Adipocyte (in vitro differentiated cells): ENCODE data around the gene CYP11A1.
"Not testable (repeated sequence)": the region's sequence is repeated elsewhere in the genome, so short reads cannot be mapped to it uniquely, and the experiment has no call there.

Experiments
- DNase-seq: peaks from one replicate; pipeline ENCODE4 v3.0.0-alpha.2; 2015; ENCODE audit warnings: low read depth
- H3K27me3 ChIP-seq: replicated peaks from 2 replicates; pipeline ENCODE4 v1.7.0; 2013; ENCODE audit warnings: mild to moderate bottlenecking, low read length, moderate library complexity; ENCODE audit not compliant: control insufficient read depth, insufficient read depth
- H3K36me3 ChIP-seq: 2 replicates; pipeline ENCODE4 v1.7.0; 2013; ENCODE audit warnings: low read length, mild to moderate bottlenecking, moderate library complexity; ENCODE audit not compliant: control insufficient read depth, insufficient read depth, severe bottlenecking
- H3K4me1 ChIP-seq: 2 replicates; pipeline ENCODE4 v1.7.0; 2013; ENCODE audit warnings: mild to moderate bottlenecking, low read length, moderate library complexity; ENCODE audit not compliant: control insufficient read depth, insufficient read depth
- H3K4me3 ChIP-seq: 2 replicates; pipeline ENCODE4 v1.7.0; 2013; ENCODE audit warnings: mild to moderate bottlenecking, low read length, moderate library complexity
- H3K9ac ChIP-seq: 2 replicates; pipeline ENCODE4 v1.7.0; 2013; ENCODE audit warnings: mild to moderate bottlenecking, low read length, moderate library complexity
- H3K9me3 ChIP-seq: 2 replicates; pipeline ENCODE4 v1.7.0; 2013; ENCODE audit warnings: mild to moderate bottlenecking, low read length, moderate library complexity; ENCODE audit not compliant: control insufficient read depth

Gene CYP11A1

DNA sequence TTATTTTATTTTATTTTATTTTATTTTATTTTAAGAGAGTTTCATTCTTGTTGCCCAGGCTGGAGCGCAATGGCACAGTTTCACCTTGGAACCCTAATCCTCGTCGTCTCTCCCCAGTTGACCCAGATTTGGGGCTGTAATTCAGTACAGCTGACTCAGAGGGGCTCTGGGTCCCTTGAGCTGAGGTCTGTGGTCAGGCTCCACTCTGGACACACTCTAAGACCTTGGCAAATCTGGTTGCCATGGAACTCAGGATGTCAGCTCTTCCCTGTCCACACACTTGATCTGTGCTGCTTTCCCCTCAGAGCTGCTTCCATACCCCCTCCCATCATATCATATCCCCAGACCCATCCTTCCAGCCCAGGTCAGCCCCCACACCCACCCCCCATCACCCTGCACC lies 675 bp upstream of the CYP11A1 start:
- no peak overlapping the region for H3K4me3 ChIP-seq
- no peak for DNase-seq
- H3K36me3 ChIP-seq: no peaks in the 10 kb centered on the region
- H3K9ac ChIP-seq: no peak overlapping the region
- no peaks in the 10 kb centered on the region for H3K9me3 ChIP-seq
- H3K27me3 ChIP-seq: no peaks in the 10 kb centered on the region
- peaks cover 29% of the 10 kb centered on the region for H3K4me1 ChIP-seq

DNA sequence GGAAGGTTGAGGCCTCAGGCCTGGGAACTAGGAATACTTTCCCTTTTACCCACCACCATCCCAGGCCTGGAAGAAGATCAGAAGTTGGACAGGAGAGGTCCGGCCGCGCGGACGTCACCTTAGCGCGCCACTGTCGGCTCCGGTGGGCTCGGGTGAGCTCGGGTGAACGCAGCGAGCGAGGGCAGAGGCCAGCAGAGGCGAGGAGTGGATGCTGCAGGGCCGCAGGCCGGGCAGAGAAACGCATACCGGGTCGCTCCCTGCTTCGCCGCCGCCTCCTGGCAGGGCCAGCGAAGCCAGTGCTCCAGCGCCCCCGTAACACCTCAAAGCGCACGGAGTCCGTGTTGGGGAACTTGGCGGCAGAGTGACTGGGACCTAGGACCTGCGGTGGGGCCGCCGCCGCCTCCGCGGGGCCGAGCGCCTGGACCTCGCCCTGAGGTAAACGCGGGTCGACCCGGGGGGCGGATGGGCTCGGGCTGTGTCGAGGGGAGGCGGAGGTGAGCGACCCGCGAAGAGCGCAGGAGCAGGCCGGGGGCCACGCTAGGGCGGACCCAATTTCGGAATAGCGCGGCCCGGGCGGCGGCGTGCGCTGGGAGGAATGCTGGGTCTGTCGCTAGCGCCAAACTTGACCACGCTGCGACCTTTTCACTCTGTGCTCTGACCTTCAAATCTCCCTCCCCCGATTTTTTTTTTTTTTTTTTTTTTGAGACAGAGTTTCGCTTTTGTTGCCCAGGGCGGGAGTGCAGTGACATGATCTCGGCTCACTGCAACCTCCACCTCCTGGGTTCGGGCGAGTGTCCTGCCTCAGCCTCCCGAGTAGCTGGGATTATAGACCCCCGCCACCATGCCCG lies 1.6 kb downstream of the CYP11A1 start:
- peaks cover 38% of the 10 kb centered on the region for H3K4me1 ChIP-seq
- H3K4me3 ChIP-seq: peak overlapping the region; percentile 87
- H3K36me3 ChIP-seq: no peaks in the 10 kb centered on the region
- H3K27me3 ChIP-seq: no peaks in the 10 kb centered on the region
- H3K9me3 ChIP-seq: no peaks in the 10 kb centered on the region
- H3K9ac ChIP-seq: peak overlapping the region; percentile 94
- peak; percentile 67 for DNase-seq

DNA sequence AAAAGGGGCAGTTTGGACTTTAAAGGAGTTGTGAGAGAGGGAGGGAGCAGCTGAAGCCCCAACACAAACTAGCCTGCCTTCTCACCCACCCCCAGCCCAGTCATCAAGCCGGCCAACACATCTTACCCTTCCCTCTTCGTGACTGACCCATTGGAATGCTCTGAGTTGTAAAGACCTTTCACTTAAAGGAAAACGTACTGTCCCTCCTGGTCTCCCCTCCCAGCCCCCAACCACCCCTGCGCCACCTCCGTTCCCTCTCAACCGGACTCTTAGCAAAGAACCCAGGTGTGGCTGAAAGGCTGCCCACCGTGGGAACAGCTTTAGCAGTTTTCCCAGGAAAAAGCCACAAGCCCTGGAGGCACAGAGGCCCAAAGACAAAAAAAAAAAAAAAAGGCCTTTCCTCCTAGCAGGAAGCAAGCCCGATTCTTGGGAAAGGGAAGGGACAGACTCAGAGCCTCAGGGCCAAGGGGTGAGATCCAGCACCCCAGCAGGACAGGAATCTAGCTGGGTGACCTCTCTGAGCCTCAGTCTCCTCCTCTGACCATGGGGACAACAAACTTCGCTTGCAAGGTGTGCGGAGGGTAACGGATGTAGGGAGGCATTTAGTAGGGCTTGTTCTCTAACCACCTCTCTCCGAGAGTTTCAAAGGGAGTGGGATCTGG lies 2.4 kb downstream of the CYP11A1 start:
- Histone ChIP-seq H3K27me3 (no peaks in the 10 kb centered on the region), H3K9ac (peak overlapping the region; percentile 94), H3K9me3 (no peaks in the 10 kb centered on the region), H3K4me3 (peak overlapping the region; percentile 87), H3K36me3 (no peaks in the 10 kb centered on the region), H3K4me1 (peaks cover 44% of the 10 kb centered on the region)
- DNase-seq: no peak

DNA sequence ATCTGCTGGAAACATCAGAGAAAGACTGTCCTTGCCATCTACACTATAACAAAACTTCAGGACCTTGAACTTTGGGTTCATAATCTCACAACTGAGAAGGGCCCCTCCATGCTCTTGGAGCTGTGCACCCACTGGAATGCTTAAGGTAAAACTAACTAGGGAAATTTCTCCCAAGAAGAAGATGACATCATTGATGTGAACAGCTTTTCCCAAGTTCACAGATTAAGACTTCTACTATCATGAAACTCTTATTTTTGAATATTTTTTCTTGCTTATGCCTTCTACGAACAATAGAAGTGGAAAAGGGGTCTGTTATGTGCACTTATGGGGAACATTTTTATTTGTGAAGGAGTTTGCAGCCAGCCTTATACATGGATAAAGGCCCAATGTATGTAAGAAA lies 5.0 kb downstream of the CYP11A1 start:
- Histone ChIP-seq H3K4me1 (peaks cover 39% of the 10 kb centered on the region), H3K9ac (no peak overlapping the region), H3K36me3 (no peaks in the 10 kb centered on the region), H3K9me3 (no peaks in the 10 kb centered on the region), H3K27me3 (no peaks in the 10 kb centered on the region), H3K4me3 (no peak overlapping the region)
- no peak for DNase-seq

DNA sequence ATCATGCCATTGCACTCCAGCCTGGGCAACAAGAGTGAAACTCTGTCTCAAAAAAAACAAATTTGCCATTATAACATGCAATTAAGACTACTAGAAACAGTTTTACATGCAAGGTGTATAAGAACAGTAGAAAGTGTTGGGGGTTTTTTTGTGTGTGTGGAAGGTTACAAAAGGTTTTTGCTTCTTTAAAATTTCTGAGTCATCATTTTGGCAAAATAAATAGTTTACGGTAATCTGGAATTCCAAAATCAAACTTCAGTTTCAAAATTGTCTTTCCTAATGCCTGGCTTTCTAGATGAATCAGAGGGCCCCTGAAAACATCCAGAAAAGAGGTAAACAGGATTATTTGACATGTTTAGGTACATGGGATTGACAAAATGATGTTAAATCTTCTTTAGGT lies 6.6 kb downstream of the CYP11A1 start:
- not testable (repeated sequence) for H3K27me3 ChIP-seq, H3K9me3 ChIP-seq, H3K36me3 ChIP-seq, DNase-seq, H3K4me3 ChIP-seq
- H3K4me1 ChIP-seq: peaks cover 34% of the 10 kb centered on the region
- peak overlapping the region; percentile 7 for H3K9ac ChIP-seq

DNA sequence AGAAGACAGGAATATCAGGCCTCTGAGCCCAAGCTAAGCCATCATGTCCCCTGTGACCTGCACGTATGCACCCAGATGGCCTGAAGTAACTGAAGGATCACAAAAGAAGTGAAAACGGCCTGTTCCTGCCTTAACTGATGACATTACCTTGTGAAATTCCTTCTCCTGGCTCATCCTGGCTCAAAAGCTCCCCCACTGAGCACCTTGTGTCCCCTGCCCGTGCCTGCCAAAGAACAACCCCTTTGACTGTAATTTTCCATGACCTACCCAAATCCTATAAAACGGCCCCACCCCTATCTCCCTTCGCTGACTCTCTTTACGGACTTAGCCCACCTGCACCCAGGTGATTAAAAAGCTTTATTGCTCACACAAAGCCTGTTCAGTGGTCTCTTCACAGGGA lies 8.1 kb downstream of the CYP11A1 start:
- not testable (repeated sequence) for H3K4me3 ChIP-seq, H3K9ac ChIP-seq, H3K36me3 ChIP-seq, H3K27me3 ChIP-seq, DNase-seq, H3K9me3 ChIP-seq
- H3K4me1 ChIP-seq: peaks cover 26% of the 10 kb centered on the region

DNA sequence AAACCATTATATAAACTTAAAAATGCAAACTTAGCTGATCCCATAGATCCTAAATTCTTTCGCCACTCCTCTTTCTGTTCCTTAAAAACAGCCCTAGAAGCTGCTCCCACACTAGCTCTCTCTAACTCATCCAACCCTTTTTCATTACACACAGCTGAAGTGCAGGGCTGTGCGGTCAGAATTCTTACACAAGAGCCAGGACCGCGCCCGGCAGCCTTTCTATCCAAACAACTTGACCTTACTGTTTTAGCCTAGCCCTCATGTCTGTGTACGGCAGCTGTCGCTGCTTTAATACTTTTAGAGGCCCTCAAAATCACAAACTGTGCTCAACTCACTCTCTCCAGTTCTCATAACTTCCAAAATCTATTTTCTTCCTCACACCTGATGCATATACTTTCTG lies 9.9 kb downstream of the CYP11A1 start:
- H3K4me1 ChIP-seq: peaks cover 26% of the 10 kb centered on the region
- not testable (repeated sequence) for H3K9me3 ChIP-seq, DNase-seq, H3K27me3 ChIP-seq, H3K36me3 ChIP-seq, H3K4me3 ChIP-seq, H3K9ac ChIP-seq

DNA sequence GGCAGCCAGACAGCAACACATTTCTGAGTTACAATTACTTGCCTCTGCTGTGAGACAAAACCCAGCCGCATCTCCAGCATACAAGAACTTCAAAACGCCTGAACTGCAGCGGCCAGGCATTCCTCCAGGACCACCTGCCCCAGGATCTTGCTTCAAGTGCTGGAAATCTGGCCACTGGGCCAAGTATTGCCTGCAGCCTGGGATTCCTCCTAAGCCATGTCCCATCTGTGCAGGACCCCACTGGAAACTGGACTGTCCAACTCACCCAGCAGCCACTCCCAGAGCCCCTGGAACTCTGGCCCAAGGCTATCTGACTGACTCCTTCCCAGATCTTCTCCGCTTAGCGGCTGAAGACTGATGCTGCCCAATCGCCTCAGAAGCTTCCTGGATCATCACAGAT lies 11.4 kb downstream of the CYP11A1 start:
- DNase-seq, H3K9me3 ChIP-seq, H3K27me3 ChIP-seq, H3K9ac ChIP-seq, H3K4me3 ChIP-seq, H3K36me3 ChIP-seq: not testable (repeated sequence)
- H3K4me1 ChIP-seq: peaks cover 17% of the 10 kb centered on the region

DNA sequence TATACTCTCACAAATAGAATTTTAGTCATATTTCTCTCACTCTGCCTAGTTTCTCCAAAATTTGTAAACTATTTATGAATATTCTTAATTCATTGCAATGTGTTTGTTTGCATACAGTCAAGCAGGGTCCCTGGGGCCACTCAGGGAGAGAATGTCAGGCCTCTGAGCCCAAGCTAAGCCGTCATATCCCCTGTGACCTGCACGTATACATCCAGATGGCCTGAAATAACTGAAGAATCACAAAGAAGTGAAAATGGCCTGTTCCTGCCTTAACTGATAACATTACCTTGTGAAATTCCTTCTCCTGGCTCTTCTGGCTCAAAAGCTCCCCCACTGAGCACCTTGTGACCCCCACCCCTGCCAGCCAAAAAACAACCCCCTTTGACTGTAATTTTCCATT lies 13.5 kb downstream of the CYP11A1 start:
- not testable (repeated sequence) for H3K9ac ChIP-seq, H3K4me3 ChIP-seq, H3K27me3 ChIP-seq, H3K9me3 ChIP-seq, H3K4me1 ChIP-seq, H3K36me3 ChIP-seq, DNase-seq

DNA sequence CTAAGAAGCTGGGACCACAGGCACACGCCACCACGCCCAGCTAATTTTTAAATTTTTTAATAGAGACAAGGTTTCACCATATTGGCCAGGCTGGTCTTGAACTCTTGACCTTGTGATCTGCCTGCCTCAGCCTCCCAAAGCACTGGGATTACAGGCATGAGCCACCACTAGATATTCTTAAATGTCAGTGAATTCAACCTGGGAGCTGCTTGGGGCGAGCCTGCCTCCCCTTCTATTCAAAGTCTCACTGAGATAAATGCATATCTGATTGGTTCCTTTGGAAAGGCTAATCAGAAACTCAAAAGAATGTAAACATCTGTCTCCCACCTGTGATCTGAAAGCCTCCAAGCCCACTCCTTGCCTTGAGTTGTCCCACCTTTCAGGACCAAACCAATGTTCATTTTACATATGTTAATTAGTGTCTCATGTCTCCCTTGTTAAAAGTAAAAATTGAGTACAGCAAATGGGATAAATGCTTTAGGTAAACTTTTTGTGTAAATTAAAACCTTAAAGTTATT lies 15.0 kb downstream of the CYP11A1 start:
- no peak overlapping the region for H3K9ac ChIP-seq
- H3K4me3 ChIP-seq: no peak overlapping the region
- peaks cover 5% of the 10 kb centered on the region for H3K9me3 ChIP-seq
- H3K27me3 ChIP-seq: no peaks in the 10 kb centered on the region
- peaks cover 4% of the 10 kb centered on the region for H3K4me1 ChIP-seq
- DNase-seq: no peak
- H3K36me3 ChIP-seq: no peaks in the 10 kb centered on the region

DNA sequence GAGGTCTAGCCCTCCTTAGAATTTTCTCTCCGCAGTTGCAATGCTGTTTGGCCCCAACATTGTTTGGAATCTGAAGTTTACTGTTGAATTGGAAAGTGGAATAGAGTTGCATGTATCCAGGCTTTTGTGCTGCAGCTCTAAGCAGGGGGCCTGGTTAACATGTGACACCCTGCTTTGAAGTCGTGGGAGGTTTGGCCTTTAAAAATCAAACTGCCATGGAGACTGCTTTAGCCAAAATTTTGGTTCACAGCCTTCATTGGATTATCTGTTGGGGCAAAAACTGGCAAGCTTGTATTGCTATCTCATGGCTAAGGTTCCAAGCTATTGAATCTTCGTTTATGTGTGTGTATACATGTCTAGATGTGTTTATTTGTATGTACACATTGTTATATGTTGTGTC lies 15.8 kb downstream of the CYP11A1 start:
- DNase-seq: no peak
- H3K4me1 ChIP-seq: no peaks in the 10 kb centered on the region

More for the DNA sequence above, 15.8 kb downstream of the CYP11A1 start:
- Histone ChIP-seq H3K9me3 (peaks cover 5% of the 10 kb centered on the region), H3K4me3 (no peak overlapping the region), H3K27me3 (no peaks in the 10 kb centered on the region), H3K9ac (no peak overlapping the region), H3K36me3 (no peaks in the 10 kb centered on the region)
